GM12878 (cell line): ENCODE data around the gene CORO7. TPM values are rescaled to one million over a fixed set of nuclear protein-coding genes. Genes with fewer than 3 reads are reported as not detected.

Experiments used
- ATAC-seq: fragments of 200-7000 bp; cut with Tn5 transposase; 3 replicates; pipeline ENCODE4 v1.9.1; 2020; ENCODE audit warnings: mild to moderate bottlenecking, moderate library complexity
- BruUV-seq: library from RNA; stranded (reverse); fragments of 400-500 nt; replicated peaks from 2 replicates; lab custom pipeline; 2021; lab: Mats Ljungman, UMichigan
- CTCF ChIA-PET: fragments of 300-600 bp; sonication (Branson Sonifier 250); formaldehyde crosslinking; extraction: SDS; loops from one replicate; lab custom pipeline; 2021; ENCODE audit warnings: inconsistent platforms; lab: Yijun Ruan, JAX
- POLR2A ChIA-PET: fragments of 350-600 bp; formaldehyde crosslinking; extraction: SDS; loops from one replicate; lab custom pipeline; 2021; ENCODE audit warnings: inconsistent platforms; lab: Charles Lee
- RAD21 ChIA-PET: fragments of 300-600 bp; sonication (Branson Sonifier 250); formaldehyde crosslinking; loops from one replicate; lab custom pipeline; 2023; ENCODE audit warnings: antibody characterized with exemption; ENCODE audit not compliant: unreplicated experiment; lab: Charles Lee
- SMC1A ChIA-PET: fragments of 300-600 bp; sonication (Branson Sonifier 250); formaldehyde crosslinking; loops from one replicate; lab custom pipeline; 2023; ENCODE audit not compliant: unreplicated experiment, uncharacterized antibody; lab: Charles Lee
- DNase-seq: peaks from one replicate; pipeline ENCODE4 v3.0.0-alpha.2; 2011; ENCODE audit warnings: low read depth, low spot score
- FAIRE-seq: peaks from 3 replicates; lab custom pipeline; 2011; peaks lifted over from hg19 to GRCh38; lab: Jason Lieb, UNC
- H2AFZ ChIP-seq: 2 replicates; pipeline ENCODE4 v1.6.0; 2011; ENCODE audit warnings: low read depth, low read length, control low read depth; ENCODE audit not compliant: control insufficient read depth
- H3K27ac ChIP-seq: 2 replicates; pipeline ENCODE4 v1.5.1; 2011; ENCODE audit warnings: control low read depth; ENCODE audit not compliant: control insufficient read depth, insufficient read depth
- H3K27me3 ChIP-seq, 2 experiments: replicated peaks in 1 of 2; 2 replicates each; pipeline versions ENCODE4 v1.6.0 to v1.6.1; 2011; ENCODE audit warnings: low read length in 1 of 2; ENCODE audit not compliant: control insufficient read depth in 2 of 2, insufficient read depth in 2 of 2
- H3K36me3 ChIP-seq, 2 experiments: 2 replicates each; pipeline ENCODE4 v1.5.1; 2011; ENCODE audit warnings: low read length in 1 of 2; ENCODE audit not compliant: control insufficient read depth in 2 of 2, insufficient read depth in 2 of 2
- H3K4me1 ChIP-seq: 2 replicates; pipeline ENCODE4 v1.6.1; 2011; ENCODE audit warnings: mild to moderate bottlenecking, low read length, moderate library complexity, mixed read lengths; ENCODE audit not compliant: control insufficient read depth, insufficient read depth
- H3K4me2 ChIP-seq: 2 replicates; pipeline ENCODE4 v1.6.0; 2011; ENCODE audit warnings: control low read depth; ENCODE audit not compliant: control insufficient read depth, insufficient read depth
- H3K4me3 ChIP-seq: fragments of 200-600 bp; sonication (generic); 2 replicates; pipeline ENCODE4 v1.5.1; 2016
- H3K79me2 ChIP-seq: 2 replicates; pipeline ENCODE4 v1.6.0; 2011; ENCODE audit warnings: low read length; ENCODE audit not compliant: control insufficient read depth, insufficient read depth
- H3K9ac ChIP-seq: 2 replicates; pipeline ENCODE4 v1.8.0; 2011; ENCODE audit warnings: low read length, control low read depth, mixed read lengths; ENCODE audit not compliant: control insufficient read depth, insufficient read depth
- H3K9me3 ChIP-seq: replicated peaks from 3 replicates; pipeline ENCODE4 v1.5.1; 2011; ENCODE audit warnings: mild to moderate bottlenecking, low read length; ENCODE audit not compliant: control insufficient read depth, insufficient read depth
- H4K20me1 ChIP-seq: 2 replicates; pipeline ENCODE4 v1.6.0; 2011; ENCODE audit not compliant: control insufficient read depth, insufficient read depth
- BCL11A ChIP-seq: IDR thresholded peaks from 2 replicates; pipeline ENCODE4 v1.6.1; 2011; ENCODE audit warnings: low read depth, low read length
- E4F1 ChIP-seq: fragments of 450-650 bp; IDR thresholded peaks from 2 replicates; pipeline ENCODE4 v1.6.1; 2018; ENCODE audit warnings: borderline replicate concordance, mild to moderate bottlenecking; ENCODE audit not compliant: partially characterized antibody
- PBX3 ChIP-seq: IDR thresholded peaks from 2 replicates; pipeline ENCODE4 v1.6.1; 2011; ENCODE audit warnings: mild to moderate bottlenecking, low read depth, low read length, moderate library complexity; ENCODE audit not compliant: insufficient replicate concordance
- SUPT20H ChIP-seq: IDR thresholded peaks from 2 replicates; pipeline ENCODE4 v1.6.1; 2011; ENCODE audit warnings: low read depth, mild to moderate bottlenecking, low read length, moderate library complexity, borderline replicate concordance; ENCODE audit not compliant: control insufficient read depth
- WGBS: methylation state at CpG from one replicate; pipeline ENCODE4 v1.1.6; 2016; ENCODE audit warnings: low lambda C conversion rate; ENCODE audit not compliant: insufficient replicate concordance, insufficient coverage; ENCODE audit errors: missing lambda C conversion rate; 5-methylcytosine and 5-hydroxymethylcytosine counted together
- in situ Hi-C: fragments of 300-500 bp; cut with MboI; formaldehyde crosslinking; loops from 9 replicates; pipeline ENCODE4 v1.14.3; 2018; ENCODE audit warnings: mixed read lengths
- intact Hi-C: fragments of 100-400 bp; cut with micrococcal nuclease; formaldehyde crosslinking; loops from one replicate; pipeline ENCODE4 v1.14.2; 2022; ENCODE audit not compliant: unreplicated experiment
- polyA plus RNA-seq, 11 experiments: library from polyadenylated mRNA; depleted of rRNA in 4 of 11; unstranded in 6 of 11; stranded (reverse) in 5 of 11; fragments of >200 nt; fragmentation: Nextera tagmentation in 4 of 11; fragmentation: Illumina TruSeq in 1 of 11; extraction: Ambion mirVana in 4 of 11; extraction: Trizol in 1 of 11; gene quantifications; 1 replicate in 1 of 11; 2 replicates in 10 of 11; pipeline versions ENCODE4 v1.2.1 to v1.2.3, GENCODE V29; 2011 to 2016; ENCODE audit warnings: inconsistent platforms in 2 of 11, missing spikeins in 2 of 11, low read depth in 1 of 11
- total RNA-seq, 4 experiments: library from RNA; depleted of rRNA in 3 of 4; stranded (reverse); fragments of >200 nt in 3 of 4; fragmentation: Illumina TruSeq in 1 of 4; extraction: Trizol in 1 of 4; gene quantifications; 2 replicates each; pipeline versions ENCODE4 v1.2.1 to v1.2.3, GENCODE V29; 2013 to 2021

CORO7 gene
- total and polyA plus RNA-seq, 10 of the 15 experiments (the other 5 are each of a cell fraction or from before 2014, with no cell fraction given): 0.64 to 89.2 (median 43.7) TPM

GRCh38 chr16:4338712-4339299 lies 77.6 kb downstream of the CORO7 start (continued):
- TF ChIP-seq E4F1: no peak
- no peak for TF ChIP-seq SUPT20H
- TF ChIP-seq BCL11A: no peak
- TF ChIP-seq, all 136 proteins: peak for 0

- no peak for FAIRE-seq
- WGBS: 93% methylated on average over 12 of the region's 12 CpGs
- Histone ChIP-seq H3K27ac (no peak overlapping the region), H3K27me3 (no peaks in the 10 kb centered on the region), H3K4me3 (no peak overlapping the region), H2AFZ (no peak overlapping the region), H3K79me2 (no peaks in the 10 kb centered on the region; the same call in 1 of the 2 replicates), H3K4me1 (no peaks in the 10 kb centered on the region), H3K9ac (no peak overlapping the region), H4K20me1 (no peaks in the 10 kb centered on the region), H3K4me2 (no peak overlapping the region), H3K9me3 (no peaks in the 10 kb centered on the region), H3K36me3 (peaks cover 0 to 19% of the 10 kb centered on the region in 2 experiments; a peak in 3 of 4 replicates)
- ChIA-PET CTCF (interaction anchor here (0.6 kb wide), 1 partner anchor 37 kb away, joined by 3 read pairs; no protein-coding TSS in a partner anchor), RAD21 (no interaction called here), POLR2A (no interaction called here), SMC1A (no interaction called here)
- BruUV-seq: no TSS peak
- ATAC-seq: peak; percentile 27; the same call in 1 of the 3 replicates
- TF ChIP-seq PBX3: no peak
- in situ Hi-C loops: no loop called here
- intact Hi-C loops: loop anchor here (10.0 kb wide), 1 partner anchor 133 kb away; no protein-coding TSS in a partner anchor
- DNase-seq: no peak
These were observed 78.2 kb downstream of the CORO7 start for GRCh38 chr16:4338125-4338582.
